ENCODE results near the gene RPS24. TPM values are rescaled to one million over a fixed set of nuclear protein-coding genes. Genes with fewer than 3 reads are reported as not detected.

RPS24 gene
- total and polyA plus RNA-seq, 2 of the 13 experiments (the other 11 are each of a cell fraction or from before 2014, with no cell fraction given): 2,690 to 3,319 TPM

- TF ChIP-seq ETV5 (CRISPR knock-in tag; IDR thresholded peaks at IDR 0.05; ENCODE audit: borderline replicate concordance) (peak; percentile 10; the same call in 1 of the 2 replicates), ZNF543 (CRISPR knock-in tag; IDR thresholded peaks at IDR 0.05) (peak; percentile 39; the same call in 1 of the 2 replicates), TFDP1 (CRISPR knock-in tag; IDR thresholded peaks at IDR 0.05; ENCODE audit: borderline replicate concordance) (no peak; the same call in 1 of the 2 replicates), MZF1 (CRISPR knock-in tag; IDR thresholded peaks at IDR 0.05; ENCODE audit: borderline replicate concordance) (no peak), TCF7L2 (IDR thresholded peaks at IDR 0.05; ENCODE audit: low read depth, low read length) (no peak), SNRNP70 (IDR thresholded peaks at IDR 0.05; ENCODE audit: low read depth, low read length) (no peak), ZNF652 (CRISPR knock-in tag; IDR thresholded peaks at IDR 0.05; ENCODE audit: borderline replicate concordance, low read depth) (no peak), CREBL2 (CRISPR knock-in tag; IDR thresholded peaks at IDR 0.05; ENCODE audit: borderline replicate concordance) (no peak), NFIB (CRISPR knock-in tag; IDR thresholded peaks at IDR 0.05; ENCODE audit: borderline replicate concordance) (no peak), ZFP82 (CRISPR knock-in tag; IDR thresholded peaks at IDR 0.05; ENCODE audit: borderline replicate concordance) (no peak), NR1H2 (CRISPR knock-in tag; IDR thresholded peaks at IDR 0.05; ENCODE audit: borderline replicate concordance, low read depth) (no peak), KDM4B (CRISPR knock-in tag; IDR thresholded peaks at IDR 0.05) (no peak), XRCC5 (optimal IDR thresholded peaks at IDR 0.05; ENCODE audit: low read length) (peak; percentile 80), ZNF563 (CRISPR knock-in tag; IDR thresholded peaks at IDR 0.05) (no peak), ZSCAN25 (CRISPR knock-in tag; IDR thresholded peaks at IDR 0.05) (no peak)
- TF ChIP-seq, protein P1, sequence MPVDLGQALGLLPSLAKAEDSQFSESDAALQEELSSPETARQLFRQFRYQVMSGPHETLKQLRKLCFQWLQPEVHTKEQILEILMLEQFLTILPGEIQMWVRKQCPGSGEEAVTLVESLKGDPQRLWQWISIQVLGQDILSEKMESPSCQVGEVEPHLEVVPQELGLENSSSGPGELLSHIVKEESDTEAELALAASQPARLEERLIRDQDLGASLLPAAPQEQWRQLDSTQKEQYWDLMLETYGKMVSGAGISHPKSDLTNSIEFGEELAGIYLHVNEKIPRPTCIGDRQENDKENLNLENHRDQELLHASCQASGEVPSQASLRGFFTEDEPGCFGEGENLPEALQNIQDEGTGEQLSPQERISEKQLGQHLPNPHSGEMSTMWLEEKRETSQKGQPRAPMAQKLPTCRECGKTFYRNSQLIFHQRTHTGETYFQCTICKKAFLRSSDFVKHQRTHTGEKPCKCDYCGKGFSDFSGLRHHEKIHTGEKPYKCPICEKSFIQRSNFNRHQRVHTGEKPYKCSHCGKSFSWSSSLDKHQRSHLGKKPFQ (CRISPR knock-in tag; IDR thresholded peaks at IDR 0.05; ENCODE audit: insufficient replicate concordance): no peak
- TF ChIP-seq, protein P2, sequence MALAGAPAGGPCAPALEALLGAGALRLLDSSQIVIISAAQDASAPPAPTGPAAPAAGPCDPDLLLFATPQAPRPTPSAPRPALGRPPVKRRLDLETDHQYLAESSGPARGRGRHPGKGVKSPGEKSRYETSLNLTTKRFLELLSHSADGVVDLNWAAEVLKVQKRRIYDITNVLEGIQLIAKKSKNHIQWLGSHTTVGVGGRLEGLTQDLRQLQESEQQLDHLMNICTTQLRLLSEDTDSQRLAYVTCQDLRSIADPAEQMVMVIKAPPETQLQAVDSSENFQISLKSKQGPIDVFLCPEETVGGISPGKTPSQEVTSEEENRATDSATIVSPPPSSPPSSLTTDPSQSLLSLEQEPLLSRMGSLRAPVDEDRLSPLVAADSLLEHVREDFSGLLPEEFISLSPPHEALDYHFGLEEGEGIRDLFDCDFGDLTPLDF (CRISPR knock-in tag; IDR thresholded peaks at IDR 0.05): peak; percentile 48; the same call in 1 of the 2 replicates
- TF ChIP-seq, protein P3, sequence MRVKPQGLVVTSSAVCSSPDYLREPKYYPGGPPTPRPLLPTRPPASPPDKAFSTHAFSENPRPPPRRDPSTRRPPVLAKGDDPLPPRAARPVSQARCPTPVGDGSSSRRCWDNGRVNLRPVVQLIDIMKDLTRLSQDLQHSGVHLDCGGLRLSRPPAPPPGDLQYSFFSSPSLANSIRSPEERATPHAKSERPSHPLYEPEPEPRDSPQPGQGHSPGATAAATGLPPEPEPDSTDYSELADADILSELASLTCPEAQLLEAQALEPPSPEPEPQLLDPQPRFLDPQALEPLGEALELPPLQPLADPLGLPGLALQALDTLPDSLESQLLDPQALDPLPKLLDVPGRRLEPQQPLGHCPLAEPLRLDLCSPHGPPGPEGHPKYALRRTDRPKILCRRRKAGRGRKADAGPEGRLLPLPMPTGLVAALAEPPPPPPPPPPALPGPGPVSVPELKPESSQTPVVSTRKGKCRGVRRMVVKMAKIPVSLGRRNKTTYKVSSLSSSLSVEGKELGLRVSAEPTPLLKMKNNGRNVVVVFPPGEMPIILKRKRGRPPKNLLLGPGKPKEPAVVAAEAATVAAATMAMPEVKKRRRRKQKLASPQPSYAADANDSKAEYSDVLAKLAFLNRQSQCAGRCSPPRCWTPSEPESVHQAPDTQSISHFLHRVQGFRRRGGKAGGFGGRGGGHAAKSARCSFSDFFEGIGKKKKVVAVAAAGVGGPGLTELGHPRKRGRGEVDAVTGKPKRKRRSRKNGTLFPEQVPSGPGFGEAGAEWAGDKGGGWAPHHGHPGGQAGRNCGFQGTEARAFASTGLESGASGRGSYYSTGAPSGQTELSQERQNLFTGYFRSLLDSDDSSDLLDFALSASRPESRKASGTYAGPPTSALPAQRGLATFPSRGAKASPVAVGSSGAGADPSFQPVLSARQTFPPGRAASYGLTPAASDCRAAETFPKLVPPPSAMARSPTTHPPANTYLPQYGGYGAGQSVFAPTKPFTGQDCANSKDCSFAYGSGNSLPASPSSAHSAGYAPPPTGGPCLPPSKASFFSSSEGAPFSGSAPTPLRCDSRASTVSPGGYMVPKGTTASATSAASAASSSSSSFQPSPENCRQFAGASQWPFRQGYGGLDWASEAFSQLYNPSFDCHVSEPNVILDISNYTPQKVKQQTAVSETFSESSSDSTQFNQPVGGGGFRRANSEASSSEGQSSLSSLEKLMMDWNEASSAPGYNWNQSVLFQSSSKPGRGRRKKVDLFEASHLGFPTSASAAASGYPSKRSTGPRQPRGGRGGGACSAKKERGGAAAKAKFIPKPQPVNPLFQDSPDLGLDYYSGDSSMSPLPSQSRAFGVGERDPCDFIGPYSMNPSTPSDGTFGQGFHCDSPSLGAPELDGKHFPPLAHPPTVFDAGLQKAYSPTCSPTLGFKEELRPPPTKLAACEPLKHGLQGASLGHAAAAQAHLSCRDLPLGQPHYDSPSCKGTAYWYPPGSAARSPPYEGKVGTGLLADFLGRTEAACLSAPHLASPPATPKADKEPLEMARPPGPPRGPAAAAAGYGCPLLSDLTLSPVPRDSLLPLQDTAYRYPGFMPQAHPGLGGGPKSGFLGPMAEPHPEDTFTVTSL (CRISPR knock-in tag; IDR thresholded peaks at IDR 0.05; ENCODE audit: borderline replicate concordance): no peak
These were observed 4.1 kb upstream of the RPS24 start, which contains the start of gene POLR3A (continued) for GRCh38 chr10:78029269-78030226.

All from HepG2 (cell line).